ENCODE measurements around the gene OR7G2.
"Not testable (repeated sequence)": the region's sequence is repeated elsewhere in the genome, so short reads cannot be mapped to it uniquely, and the experiment has no call there.

The OR7G2 gene

DNA sequence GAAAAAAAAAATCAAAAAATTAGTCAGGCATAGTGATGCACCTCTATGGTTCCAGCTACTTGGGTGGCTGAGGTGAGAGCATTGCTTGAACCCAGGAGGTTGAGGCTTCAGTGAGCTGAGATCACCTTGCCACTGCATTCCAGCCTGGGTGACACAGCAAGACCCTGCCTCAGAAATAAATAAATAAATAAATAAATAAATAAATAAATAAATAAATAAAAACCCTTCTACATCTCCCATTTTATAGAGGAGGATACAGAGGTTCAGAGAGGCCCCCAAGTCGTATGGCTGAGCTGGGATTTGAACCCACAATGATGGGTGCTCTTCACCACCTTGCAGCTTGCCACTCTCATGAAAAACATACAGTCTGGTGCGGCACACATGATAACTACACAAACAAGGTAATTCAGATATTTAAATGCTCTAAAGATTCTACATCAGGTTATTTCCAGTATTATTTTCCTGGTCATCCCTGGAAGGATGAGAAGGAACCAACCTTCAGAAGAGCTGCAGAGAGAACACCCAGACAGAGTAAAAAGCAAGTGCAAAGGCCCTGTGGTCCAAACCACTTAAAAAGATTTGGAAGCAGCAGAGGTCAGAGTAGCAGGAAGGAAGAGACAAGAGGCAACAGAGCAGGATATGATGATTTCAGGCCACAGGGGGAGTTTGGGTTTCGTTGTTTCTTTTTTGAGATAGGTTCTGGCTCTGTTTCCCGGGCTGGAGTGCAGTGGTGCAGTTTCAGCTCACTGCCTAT, 49.6 kb downstream of the OR7G2 start:
- no peak for TF ChIP-seq Cebpa-rat (IDR thresholded peaks at IDR 0.05)
- Histone ChIP-seq H4K20me1 (no peaks in the 10 kb centered on the region), H3K4me3 (no peak overlapping the region), H3K4me1 (peaks cover 18% of the 10 kb centered on the region), H3K4me2 (no peak overlapping the region; the same call in 1 of the 2 replicates), H3K9me3 (no peaks in the 10 kb centered on the region), H3K9ac (no peak overlapping the region), H3K27ac (no peak overlapping the region), H3K27me3 (no peaks in the 10 kb centered on the region), H3K36me3 (no peaks in the 10 kb centered on the region)

DNA sequence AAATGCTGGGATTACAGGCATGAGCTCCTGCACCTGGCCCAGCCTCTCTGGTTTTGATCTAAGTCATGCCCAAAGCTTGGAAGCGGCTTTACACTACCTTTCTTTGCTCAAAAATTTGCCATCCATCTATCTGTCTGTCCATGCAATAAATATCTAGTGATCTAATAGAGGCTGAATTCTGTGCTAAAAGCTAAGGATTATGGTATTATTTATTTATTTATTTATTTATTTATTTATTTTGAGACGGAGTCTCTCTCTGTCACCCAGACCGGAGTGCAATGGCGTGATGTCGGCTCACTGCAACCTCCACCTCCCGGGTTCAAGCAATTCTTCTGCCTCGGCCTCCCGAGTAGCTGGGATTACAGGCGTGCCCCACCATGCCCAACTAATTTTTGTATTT, 51.1 kb downstream of the OR7G2 start:
- not testable (repeated sequence) for H3K27me3 ChIP-seq, H3K4me2 ChIP-seq, H3K36me3 ChIP-seq, H3K9ac ChIP-seq, H3K27ac ChIP-seq, H3K9me3 ChIP-seq, H3K4me3 ChIP-seq, H4K20me1 ChIP-seq
- peaks cover 18% of the 10 kb centered on the region for H3K4me1 ChIP-seq

DNA sequence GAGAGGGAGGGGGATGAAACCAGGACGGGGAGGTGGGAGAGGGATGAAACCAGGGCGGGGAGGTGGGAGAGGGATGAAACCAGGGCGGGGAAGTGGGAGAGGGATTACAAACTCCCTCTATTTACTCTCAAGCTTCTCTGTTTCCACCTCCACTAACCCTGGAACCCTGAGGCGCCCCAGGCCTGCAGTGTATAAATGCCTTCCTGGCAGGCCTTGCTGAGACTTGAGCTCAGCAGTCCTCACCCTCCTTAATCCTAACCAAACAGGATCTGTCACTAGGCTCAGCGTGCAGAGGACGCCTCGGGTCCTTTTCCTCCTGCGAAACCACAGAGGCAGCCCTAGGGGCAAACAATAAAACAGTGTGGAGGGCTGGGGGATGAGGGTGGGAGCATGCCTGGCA, 52.5 kb downstream of the OR7G2 start:
- no peaks in the 10 kb centered on the region for H3K9me3 ChIP-seq
- no peaks in the 10 kb centered on the region for H3K27me3 ChIP-seq
- H3K4me3 ChIP-seq: no peak overlapping the region
- peak overlapping the region; percentile 51; the same call in 1 of the 2 replicates for H3K27ac ChIP-seq
- H3K9ac ChIP-seq: no peak overlapping the region
- H3K4me2 ChIP-seq: peak overlapping the region; percentile 55
- peaks cover 18% of the 10 kb centered on the region for H3K4me1 ChIP-seq
- H4K20me1 ChIP-seq: no peaks in the 10 kb centered on the region
- TF ChIP-seq Cebpa-rat (IDR thresholded peaks at IDR 0.05): no peak
- H3K36me3 ChIP-seq: no peaks in the 10 kb centered on the region

DNA sequence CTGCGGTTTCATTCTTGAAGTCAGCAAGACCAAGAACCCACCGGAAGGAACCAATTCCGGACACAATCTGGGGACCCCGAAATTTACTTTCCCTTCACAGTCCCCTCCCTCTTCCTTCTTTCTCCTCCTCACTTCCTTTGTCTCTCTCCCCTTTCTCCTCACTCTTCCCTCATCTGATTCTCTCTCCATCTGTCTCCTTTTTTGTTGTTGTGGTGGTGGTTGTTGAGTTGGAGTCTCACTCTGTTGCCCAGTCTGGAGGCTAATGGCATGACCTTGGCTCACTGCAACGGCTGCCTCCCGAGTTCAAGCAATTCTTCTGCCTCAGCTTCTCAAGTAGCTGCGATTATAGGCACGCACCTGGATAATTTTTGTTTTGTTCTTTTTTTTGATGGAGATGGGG, 53.1 kb downstream of the OR7G2 start:
- H3K4me1 ChIP-seq: peaks cover 18% of the 10 kb centered on the region
- H3K9ac ChIP-seq: no peak overlapping the region
- H4K20me1 ChIP-seq: no peaks in the 10 kb centered on the region
- no peaks in the 10 kb centered on the region for H3K36me3 ChIP-seq
- no peak overlapping the region for H3K27ac ChIP-seq
- no peaks in the 10 kb centered on the region for H3K9me3 ChIP-seq
- TF ChIP-seq Cebpa-rat (IDR thresholded peaks at IDR 0.05): no peak
- H3K4me3 ChIP-seq: no peak overlapping the region
- H3K27me3 ChIP-seq: no peaks in the 10 kb centered on the region
- H3K4me2 ChIP-seq: peak overlapping the region; percentile 55; the same call in 1 of the 2 replicates

DNA sequence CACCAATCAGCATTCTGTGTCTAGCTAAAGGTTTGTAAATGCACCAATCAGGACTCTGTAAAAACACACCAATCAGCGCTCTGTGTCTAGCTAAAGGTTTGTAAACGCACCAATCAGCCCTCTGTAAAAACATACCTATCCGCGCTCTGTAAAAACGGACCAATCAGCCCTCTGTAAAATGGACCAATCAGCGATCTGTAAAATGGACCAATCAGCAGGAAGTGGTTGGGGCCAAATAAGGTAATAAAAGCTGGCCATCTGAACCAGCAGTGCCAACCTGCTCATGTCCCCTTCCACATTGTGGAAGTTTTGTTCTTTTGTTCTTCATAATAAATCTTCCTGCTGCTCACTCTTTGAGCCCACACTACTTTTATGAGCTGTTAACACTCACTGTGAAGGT, 53.6 kb downstream of the OR7G2 start:
- H3K27ac ChIP-seq, H3K4me2 ChIP-seq: not testable (repeated sequence)

DNA sequence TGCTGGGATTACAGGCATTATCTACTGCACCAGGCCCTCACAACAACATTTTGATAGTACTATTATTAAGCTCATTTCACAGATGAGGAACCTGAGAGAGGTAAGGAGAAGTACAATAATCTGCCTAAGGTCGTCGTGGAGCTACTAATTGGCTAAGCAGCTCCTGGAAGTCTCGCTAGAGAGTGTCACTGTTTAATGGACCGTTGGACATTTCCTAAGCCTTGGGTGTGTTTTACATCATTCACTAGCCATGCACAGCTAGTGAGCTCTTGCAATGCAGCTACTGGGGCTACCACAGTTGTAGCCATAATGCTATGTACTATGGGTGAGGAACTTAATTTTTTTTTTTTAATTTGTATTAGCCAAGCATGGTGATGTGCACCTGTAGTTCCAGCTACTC, 54.4 kb downstream of the OR7G2 start:
- H3K27me3 ChIP-seq: no peaks in the 10 kb centered on the region
- H3K4me3 ChIP-seq: no peak overlapping the region
- H3K9me3 ChIP-seq: no peaks in the 10 kb centered on the region
- H3K27ac ChIP-seq: no peak overlapping the region
- peaks cover 18% of the 10 kb centered on the region for H3K4me1 ChIP-seq
- no peak overlapping the region for H3K4me2 ChIP-seq
- no peaks in the 10 kb centered on the region for H3K36me3 ChIP-seq
- H3K9ac ChIP-seq: no peak overlapping the region
- H4K20me1 ChIP-seq: no peaks in the 10 kb centered on the region
- TF ChIP-seq Cebpa-rat (IDR thresholded peaks at IDR 0.05): no peak

More for the DNA sequence above, 53.6 kb downstream of the OR7G2 start:
- not testable (repeated sequence) for H4K20me1 ChIP-seq, H3K4me3 ChIP-seq, H3K27me3 ChIP-seq, H3K9ac ChIP-seq, H3K9me3 ChIP-seq, H3K36me3 ChIP-seq
- peaks cover 18% of the 10 kb centered on the region for H3K4me1 ChIP-seq

All from BLaER1 (cell line).